HepG2 (cell line): ENCODE measurements around the gene ARHGAP45. TPM values are rescaled to one million over a fixed set of nuclear protein-coding genes. Genes with fewer than 3 reads are reported as not detected.

Source experiments
- ATM ChIP-seq: fragments of 450-650 bp; IDR thresholded peaks from 2 replicates; pipeline ENCODE4 v1.7.1; 2017; ENCODE audit warnings: mild to moderate bottlenecking, borderline replicate concordance
- CAMTA2 ChIP-seq: sonication (generic); formaldehyde crosslinking; IDR thresholded peaks from 2 replicates; pipeline ENCODE4 v1.4.0; 2020; ENCODE audit warnings: mild to moderate bottlenecking, missing genetic modification reagents, borderline replicate concordance
- E2F5 ChIP-seq: sonication (generic); formaldehyde crosslinking; conservative IDR thresholded peaks from 2 replicates; pipeline ENCODE4 v1.4.0; 2020; ENCODE audit warnings: missing genetic modification reagents
- KLF11 ChIP-seq: IDR thresholded peaks from 2 replicates; pipeline ENCODE4 v1.6.1; 2016; ENCODE audit warnings: missing compliant biosample characterization
- MAFF ChIP-seq: IDR thresholded peaks from 2 replicates; pipeline ENCODE4 v1.6.1; 2011; ENCODE audit warnings: low read depth, low read length, improper control_type of control experiment
- NFRKB ChIP-seq: fragments of 450-650 bp; IDR thresholded peaks from 2 replicates; pipeline ENCODE4 v1.6.1; 2017
- PAX8 ChIP-seq: sonication (generic); formaldehyde crosslinking; IDR thresholded peaks from 2 replicates; pipeline ENCODE4 v1.8.0; 2022; ENCODE audit warnings: mild to moderate bottlenecking, missing genetic modification reagents, borderline replicate concordance
- POLR2AphosphoS2 ChIP-seq: IDR thresholded peaks from 2 replicates; pipeline ENCODE4 v1.6.1; 2011; ENCODE audit warnings: low read depth, low read length, improper control_type of control experiment
- SP2 ChIP-seq: sonication (generic); formaldehyde crosslinking; IDR thresholded peaks from 2 replicates; pipeline ENCODE4 v1.5.1; 2020; ENCODE audit warnings: mild to moderate bottlenecking, missing genetic modification reagents
- WIZ ChIP-seq: sonication (generic); formaldehyde crosslinking; IDR thresholded peaks from 2 replicates; pipeline ENCODE4 v1.5.1; 2020; ENCODE audit warnings: mild to moderate bottlenecking, missing genetic modification reagents
- ZNF205 ChIP-seq: IDR thresholded peaks from 2 replicates; pipeline ENCODE4 v1.6.1; 2018; ENCODE audit warnings: missing biosample characterization, missing genetic modification reagents
- ZNF234 ChIP-seq: sonication (generic); formaldehyde crosslinking; conservative IDR thresholded peaks from 2 replicates; pipeline ENCODE4 v1.5.1; 2020; ENCODE audit warnings: mild to moderate bottlenecking, missing genetic modification reagents
- ZNF280D ChIP-seq: sonication (generic); formaldehyde crosslinking; IDR thresholded peaks from 2 replicates; pipeline ENCODE4 v1.5.1; 2020; ENCODE audit warnings: mild to moderate bottlenecking, missing genetic modification reagents
- ZNF335 ChIP-seq: sonication (generic); formaldehyde crosslinking; IDR thresholded peaks from 2 replicates; pipeline ENCODE4 v1.4.0; 2020; ENCODE audit warnings: missing genetic modification reagents
- ZNF383 ChIP-seq: sonication (generic); formaldehyde crosslinking; IDR thresholded peaks from 2 replicates; pipeline ENCODE4 v1.4.0; 2020; ENCODE audit warnings: missing genetic modification reagents, mild to moderate bottlenecking, borderline replicate concordance
- ZNF510 ChIP-seq: sonication (generic); formaldehyde crosslinking; IDR thresholded peaks from 2 replicates; pipeline ENCODE4 v1.4.0; 2020; ENCODE audit warnings: low read depth, mild to moderate bottlenecking, missing genetic modification reagents
- ZNF652 ChIP-seq: IDR thresholded peaks from 2 replicates; pipeline ENCODE4 v1.6.1; 2016; ENCODE audit warnings: low read depth, borderline replicate concordance
- ZNF674 ChIP-seq: sonication (generic); formaldehyde crosslinking; IDR thresholded peaks from 2 replicates; pipeline ENCODE4 v1.5.0; 2020; ENCODE audit warnings: low read depth, mild to moderate bottlenecking, missing genetic modification reagents
- ZNF879 ChIP-seq: sonication (generic); formaldehyde crosslinking; IDR thresholded peaks from 2 replicates; pipeline ENCODE4 v1.8.1; 2023; ENCODE audit warnings: missing genetic modification reagents
- ZSCAN20 ChIP-seq: sonication (generic); formaldehyde crosslinking; IDR thresholded peaks from 2 replicates; pipeline ENCODE4 v1.4.0; 2020; ENCODE audit warnings: missing genetic modification reagents, mild to moderate bottlenecking, borderline replicate concordance
- ZSCAN22 ChIP-seq: sonication (generic); formaldehyde crosslinking; IDR thresholded peaks from 2 replicates; pipeline ENCODE4 v1.4.0; 2020; ENCODE audit warnings: mild to moderate bottlenecking, missing genetic modification reagents
- ZSCAN25 ChIP-seq: sonication (generic); formaldehyde crosslinking; IDR thresholded peaks from 2 replicates; pipeline ENCODE4 v1.8.0; 2022; ENCODE audit warnings: mild to moderate bottlenecking, missing genetic modification reagents
- polyA plus RNA-seq, 8 experiments: library from polyadenylated mRNA; depleted of rRNA in 3 of 8; stranded (reverse) in 7 of 8; unstranded in 1 of 8; fragments of >200 nt; fragmentation: Illumina TruSeq in 4 of 8; extraction: Trizol in 4 of 8; gene quantifications; 2 replicates each; pipeline versions ENCODE4 v1.2.1 to v1.2.3, GENCODE V29; 2011 to 2016; ENCODE audit warnings: low read depth in 4 of 8, missing spikeins in 1 of 8, mixed read lengths in 1 of 8; ENCODE audit not compliant: insufficient read depth in 1 of 8
- total RNA-seq, 5 experiments: library from RNA; depleted of rRNA; stranded (reverse); fragments of >200 nt; fragmentation: Illumina TruSeq; extraction: Trizol; gene quantifications; 2 replicates each; pipeline ENCODE4 v1.2.3, GENCODE V29; 2016; ENCODE audit warnings: low read depth in 1 of 5
- TF ChIP-seq, protein P1 (sequence below): IDR thresholded peaks from 2 replicates; pipeline ENCODE4 v1.6.1; 2016; ENCODE audit warnings: low read depth, missing genetic modification reagents, missing compliant biosample characterization

Gene ARHGAP45
- total and polyA plus RNA-seq, 2 of the 13 experiments (the other 11 are each of a cell fraction or from before 2014, with no cell fraction given), result 0.84 to 32.0 TPM

DNA sequence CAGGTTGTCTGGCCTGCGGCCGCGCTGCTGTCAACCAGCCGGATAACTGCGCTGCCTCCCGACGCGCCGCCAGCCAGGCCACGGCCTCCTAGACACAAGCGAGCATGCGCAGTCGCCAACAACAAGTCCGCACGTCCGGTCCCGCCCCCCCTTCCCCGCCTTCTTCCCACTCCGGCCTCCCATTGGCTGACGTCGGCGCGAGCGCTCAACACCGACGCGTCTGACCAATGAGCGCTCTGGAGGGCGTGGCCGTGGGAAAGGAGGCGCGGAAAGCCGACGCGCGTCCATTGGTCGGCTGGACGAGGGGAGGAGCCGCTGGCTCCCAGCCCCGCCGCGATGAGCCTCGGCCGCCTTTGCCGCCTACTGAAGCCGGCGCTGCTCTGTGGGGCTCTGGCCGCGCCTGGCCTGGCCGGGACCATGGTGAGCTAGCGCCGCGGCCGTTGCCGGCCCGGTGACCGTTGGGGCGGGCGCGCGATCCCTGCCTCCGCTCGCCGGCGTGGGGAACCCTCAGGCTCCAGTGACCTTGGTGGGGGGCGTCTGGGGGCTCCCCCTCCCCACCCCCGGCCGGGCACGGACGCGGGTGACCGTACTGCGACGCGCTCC is 36.8 kb downstream of the ARHGAP45 start, which contains the start of gene GPX4 (continued):
- TF ChIP-seq, protein P1, sequence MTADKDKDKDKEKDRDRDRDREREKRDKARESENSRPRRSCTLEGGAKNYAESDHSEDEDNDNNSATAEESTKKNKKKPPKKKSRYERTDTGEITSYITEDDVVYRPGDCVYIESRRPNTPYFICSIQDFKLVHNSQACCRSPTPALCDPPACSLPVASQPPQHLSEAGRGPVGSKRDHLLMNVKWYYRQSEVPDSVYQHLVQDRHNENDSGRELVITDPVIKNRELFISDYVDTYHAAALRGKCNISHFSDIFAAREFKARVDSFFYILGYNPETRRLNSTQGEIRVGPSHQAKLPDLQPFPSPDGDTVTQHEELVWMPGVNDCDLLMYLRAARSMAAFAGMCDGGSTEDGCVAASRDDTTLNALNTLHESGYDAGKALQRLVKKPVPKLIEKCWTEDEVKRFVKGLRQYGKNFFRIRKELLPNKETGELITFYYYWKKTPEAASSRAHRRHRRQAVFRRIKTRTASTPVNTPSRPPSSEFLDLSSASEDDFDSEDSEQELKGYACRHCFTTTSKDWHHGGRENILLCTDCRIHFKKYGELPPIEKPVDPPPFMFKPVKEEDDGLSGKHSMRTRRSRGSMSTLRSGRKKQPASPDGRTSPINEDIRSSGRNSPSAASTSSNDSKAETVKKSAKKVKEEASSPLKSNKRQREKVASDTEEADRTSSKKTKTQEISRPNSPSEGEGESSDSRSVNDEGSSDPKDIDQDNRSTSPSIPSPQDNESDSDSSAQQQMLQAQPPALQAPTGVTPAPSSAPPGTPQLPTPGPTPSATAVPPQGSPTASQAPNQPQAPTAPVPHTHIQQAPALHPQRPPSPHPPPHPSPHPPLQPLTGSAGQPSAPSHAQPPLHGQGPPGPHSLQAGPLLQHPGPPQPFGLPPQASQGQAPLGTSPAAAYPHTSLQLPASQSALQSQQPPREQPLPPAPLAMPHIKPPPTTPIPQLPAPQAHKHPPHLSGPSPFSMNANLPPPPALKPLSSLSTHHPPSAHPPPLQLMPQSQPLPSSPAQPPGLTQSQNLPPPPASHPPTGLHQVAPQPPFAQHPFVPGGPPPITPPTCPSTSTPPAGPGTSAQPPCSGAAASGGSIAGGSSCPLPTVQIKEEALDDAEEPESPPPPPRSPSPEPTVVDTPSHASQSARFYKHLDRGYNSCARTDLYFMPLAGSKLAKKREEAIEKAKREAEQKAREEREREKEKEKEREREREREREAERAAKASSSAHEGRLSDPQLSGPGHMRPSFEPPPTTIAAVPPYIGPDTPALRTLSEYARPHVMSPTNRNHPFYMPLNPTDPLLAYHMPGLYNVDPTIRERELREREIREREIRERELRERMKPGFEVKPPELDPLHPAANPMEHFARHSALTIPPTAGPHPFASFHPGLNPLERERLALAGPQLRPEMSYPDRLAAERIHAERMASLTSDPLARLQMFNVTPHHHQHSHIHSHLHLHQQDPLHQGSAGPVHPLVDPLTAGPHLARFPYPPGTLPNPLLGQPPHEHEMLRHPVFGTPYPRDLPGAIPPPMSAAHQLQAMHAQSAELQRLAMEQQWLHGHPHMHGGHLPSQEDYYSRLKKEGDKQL (CRISPR knock-in tag), result no peak
- TF ChIP-seq ZSCAN25 (CRISPR knock-in tag), result peak; percentile 53; the same call in 1 of the 2 replicates
- TF ChIP-seq KLF11 (CRISPR knock-in tag), result no peak
- TF ChIP-seq ZNF280D, result no peak
- no peak for TF ChIP-seq ZNF510 (CRISPR knock-in tag)
- no peak for TF ChIP-seq MAFF
- TF ChIP-seq PAX8 (CRISPR knock-in tag), result no peak
- peak; percentile 81 for TF ChIP-seq ZNF879 (CRISPR knock-in tag)
- TF ChIP-seq ZNF652 (CRISPR knock-in tag), result no peak
- peak; percentile 100 for TF ChIP-seq ZNF205 (CRISPR knock-in tag)
- TF ChIP-seq ZNF674, result no peak
- TF ChIP-seq WIZ, result 0 out of 2 replicates have a peak, but pooled peaks have one; percentile 42
- peak; percentile 86 for TF ChIP-seq SP2 (CRISPR knock-in tag)
- peak; percentile 87; the same call in 1 of the 2 replicates for TF ChIP-seq POLR2AphosphoS2
- no peak for TF ChIP-seq NFRKB
- no peak for TF ChIP-seq ZSCAN22 (CRISPR knock-in tag)
- no peak for TF ChIP-seq ZNF234 (CRISPR knock-in tag)
- no peak for TF ChIP-seq ZNF383 (CRISPR knock-in tag)
- no peak for TF ChIP-seq ZSCAN20 (CRISPR knock-in tag)
- peak; percentile 82 for TF ChIP-seq CAMTA2 (CRISPR knock-in tag)
- peak; percentile 95 for TF ChIP-seq ZNF335 (CRISPR knock-in tag)
- no peak for TF ChIP-seq ATM
- peak; percentile 65; the same call in 1 of the 2 replicates for TF ChIP-seq E2F5 (CRISPR knock-in tag)
